Measurements from ENCODE around the gene REXO4. TPM values are rescaled to one million over a fixed set of nuclear protein-coding genes. Genes with fewer than 3 reads are reported as not detected.

The REXO4 gene
- total RNA-seq, 1 donor from 2014 or later, result 17.9 TPM

GRCh38 chr9:133456409-133456808, 38.6 kb upstream of the REXO4 start:
- H3K27me3 ChIP-seq, result peaks cover 5% of the 10 kb centered on the region
- H3K27ac Mint-ChIP-seq, result no peak overlapping the region
- H3K9me3 Mint-ChIP-seq, result no peaks in the 10 kb centered on the region
- no peak overlapping the region for H3K9ac ChIP-seq
- H3K4me2 ChIP-seq, result no peak overlapping the region
- peaks cover 5% of the 10 kb centered on the region for H3K79me2 ChIP-seq (ENCODE audit: low read depth)
- H3K4me3 ChIP-seq, result no peak overlapping the region
- peaks cover 9% of the 10 kb centered on the region for H3K4me1 ChIP-seq
- peaks cover 10% of the 10 kb centered on the region for H4K20me1 ChIP-seq (ENCODE audit: low read depth)
- no peak overlapping the region for H2AFZ ChIP-seq (replicated peaks)
- no peak for TF ChIP-seq EZH2 (IDR thresholded peaks at IDR 0.05)
- no peak for TF ChIP-seq EZH2phosphoT487 (IDR thresholded peaks at IDR 0.05)
- TF ChIP-seq CTCF (IDR thresholded peaks at IDR 0.05), result peak; percentile 5
- H3K27me3 Mint-ChIP-seq (ENCODE audit: insufficient read depth, low read depth), result peaks cover 2% of the 10 kb centered on the region
- H3K27ac ChIP-seq, result no peak overlapping the region
- no peak overlapping the region for H3K4me3 Mint-ChIP-seq
- no peak for DNase-seq (ENCODE audit: low spot score)
- no peaks in the 10 kb centered on the region for H3K36me3 ChIP-seq
- H3K36me3 Mint-ChIP-seq, result no peaks in the 10 kb centered on the region
- H3K4me1 Mint-ChIP-seq, result peaks cover 12% of the 10 kb centered on the region
- no peaks in the 10 kb centered on the region for H3K9me3 ChIP-seq (ENCODE audit: low read depth)
- peaks cover 14% of the 10 kb centered on the region for H3F3A ChIP-seq (ENCODE audit: low read depth)

- Histone ChIP-seq H3K36me3 (no peaks in the 10 kb centered on the region), H3K79me2 (ENCODE audit: low read depth) (peaks cover under 1% of the 10 kb centered on the region), H3K9ac (no peak overlapping the region), H3F3A (ENCODE audit: low read depth) (peaks cover 12% of the 10 kb centered on the region), H3K4me1 (peaks cover 7% of the 10 kb centered on the region), H2AFZ (replicated peaks) (no peak overlapping the region), H4K20me1 (ENCODE audit: low read depth) (peaks cover 5% of the 10 kb centered on the region), H3K4me2 (no peak overlapping the region), H3K9me3 (ENCODE audit: low read depth) (no peaks in the 10 kb centered on the region), H3K27me3 (peaks cover 5% of the 10 kb centered on the region), H3K27ac (no peak overlapping the region), H3K4me3 (no peak overlapping the region)
- Mint-ChIP-seq H3K36me3 (no peaks in the 10 kb centered on the region), H3K4me3 (no peak overlapping the region), H3K9me3 (no peaks in the 10 kb centered on the region), H3K4me1 (peaks cover 8% of the 10 kb centered on the region), H3K27ac (no peak overlapping the region), H3K27me3 (ENCODE audit: insufficient read depth, low read depth) (peaks cover 2% of the 10 kb centered on the region)
- DNase-seq (ENCODE audit: low spot score), result no peak
- no peak for TF ChIP-seq CTCF (IDR thresholded peaks at IDR 0.05)
- no peak for TF ChIP-seq EZH2phosphoT487 (IDR thresholded peaks at IDR 0.05)
These were observed 38.1 kb upstream of the REXO4 start for GRCh38 chr9:133455936-133456335.

GRCh38 chr9:133454943-133455673, 37.3 kb upstream of the REXO4 start:
- Histone ChIP-seq H4K20me1 (ENCODE audit: low read depth) (no peaks in the 10 kb centered on the region), H2AFZ (replicated peaks) (no peak overlapping the region), H3F3A (ENCODE audit: low read depth) (peaks cover 6% of the 10 kb centered on the region), H3K4me2 (no peak overlapping the region), H3K4me1 (peaks cover 5% of the 10 kb centered on the region), H3K9me3 (ENCODE audit: low read depth) (no peaks in the 10 kb centered on the region), H3K27me3 (peaks cover 5% of the 10 kb centered on the region), H3K36me3 (no peaks in the 10 kb centered on the region), H3K9ac (no peak overlapping the region), H3K4me3 (no peak overlapping the region), H3K27ac (no peak overlapping the region), H3K79me2 (ENCODE audit: low read depth) (no peaks in the 10 kb centered on the region)
- peaks cover 2% of the 10 kb centered on the region for H3K4me1 Mint-ChIP-seq
- DNase-seq (ENCODE audit: low spot score), result no peak
- no peaks in the 10 kb centered on the region for H3K36me3 Mint-ChIP-seq
- TF ChIP-seq EZH2 (IDR thresholded peaks at IDR 0.05) (no peak), EZH2phosphoT487 (IDR thresholded peaks at IDR 0.05) (no peak), CTCF (IDR thresholded peaks at IDR 0.05) (no peak)
- H3K4me3 Mint-ChIP-seq, result no peak overlapping the region
- peaks cover 2% of the 10 kb centered on the region for H3K27me3 Mint-ChIP-seq (ENCODE audit: insufficient read depth, low read depth)
- H3K9me3 Mint-ChIP-seq, result no peaks in the 10 kb centered on the region
- H3K27ac Mint-ChIP-seq, result no peak overlapping the region

Data from neural progenitor cell (in vitro differentiated cells).